Osteoblast (primary cell): ENCODE data around the gene TMEM39B. TPM values are rescaled to one million over a fixed set of nuclear protein-coding genes. Genes with fewer than 3 reads are reported as not detected.
A peak's percentile ranks its signal among the peaks of the same experiment; 100 is the strongest.

ENCODE experiments used
- DNase-seq: peaks from one replicate; pipeline ENCODE4 v3.0.0; 2011; ENCODE audit warnings: low spot score, mixed read lengths; ENCODE audit not compliant: insufficient read length; ENCODE audit errors: missing footprints
- H2AFZ ChIP-seq: 2 replicates; pipeline ENCODE4 v1.6.0; 2011; ENCODE audit warnings: mild to moderate bottlenecking, low read length
- H3K27ac ChIP-seq: 2 replicates; pipeline ENCODE4 v1.5.1; 2011; ENCODE audit warnings: mild to moderate bottlenecking, low read depth, low read length, moderate library complexity
- H3K27me3 ChIP-seq: 2 replicates; pipeline ENCODE4 v1.6.0; 2012; ENCODE audit warnings: mild to moderate bottlenecking, control low read depth, inconsistent platforms, low read length, moderate library complexity; ENCODE audit not compliant: insufficient read depth
- H3K36me3 ChIP-seq: 2 replicates; pipeline ENCODE4 v1.5.1; 2011; ENCODE audit warnings: mild to moderate bottlenecking, low read length, control low read depth, moderate library complexity; ENCODE audit not compliant: insufficient read depth
- H3K4me1 ChIP-seq: 2 replicates; pipeline ENCODE4 v1.5.1; 2011; ENCODE audit warnings: mild to moderate bottlenecking, low read length, control low read depth, moderate library complexity; ENCODE audit not compliant: insufficient read depth
- H3K4me2 ChIP-seq: 2 replicates; pipeline ENCODE4 v1.6.0; 2011; ENCODE audit warnings: mild to moderate bottlenecking, low read length; ENCODE audit not compliant: insufficient read depth
- H3K4me3 ChIP-seq: fragments of 200-600 bp; sonication (generic); 3 replicates; pipeline ENCODE4 v1.5.1; 2012; ENCODE audit warnings: mild to moderate bottlenecking, low read length, inconsistent platforms; ENCODE audit not compliant: insufficient read depth
- H3K79me2 ChIP-seq: 2 replicates; pipeline ENCODE4 v1.6.0; 2012; ENCODE audit warnings: mild to moderate bottlenecking, low read length, control low read depth, inconsistent platforms; ENCODE audit not compliant: insufficient read depth
- H3K9me3 ChIP-seq: 2 replicates; pipeline ENCODE4 v1.5.1; 2011; ENCODE audit warnings: low read depth, low read length, control low read depth
- H4K20me1 ChIP-seq: 2 replicates; pipeline ENCODE4 v1.6.0; 2012; ENCODE audit warnings: mild to moderate bottlenecking, low read length, control low read depth; ENCODE audit not compliant: insufficient read depth
- total RNA-seq: library from RNA; depleted of rRNA; stranded (reverse); fragments of >200 nt; gene quantifications from 2 replicates; pipeline ENCODE4 v1.2.3, GENCODE V29; 2012
- TF ChIP-seq, protein P1 (sequence below): IDR thresholded peaks from 2 replicates; pipeline ENCODE4 v1.5.1; 2011; ENCODE audit warnings: mild to moderate bottlenecking, low read depth, low read length, moderate library complexity; ENCODE audit errors: extremely low read depth

Gene TMEM39B
- total RNA-seq, 1 donor = 4.7 TPM

DNA sequence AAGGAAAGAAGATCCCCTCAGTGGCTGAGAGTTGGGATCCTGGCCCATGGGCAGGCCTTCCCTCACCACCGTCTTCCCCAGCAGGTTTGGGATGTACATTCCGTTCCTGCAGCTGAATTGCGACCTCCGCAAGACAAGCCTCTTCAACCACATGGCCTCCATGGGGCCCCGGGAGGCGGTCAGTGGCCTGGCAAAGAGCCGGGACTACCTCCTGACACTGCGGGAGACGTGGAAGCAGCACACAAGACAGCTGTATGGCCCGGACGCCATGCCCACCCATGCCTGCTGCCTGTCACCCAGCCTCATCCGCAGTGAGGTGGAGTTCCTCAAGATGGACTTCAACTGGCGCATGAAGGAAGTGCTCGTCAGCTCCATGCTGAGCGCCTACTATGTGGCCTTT is 18.9 kb downstream of the TMEM39B start:
- H3K4me2 ChIP-seq = no peak overlapping the region
- no peaks in the 10 kb centered on the region for H3K27me3 ChIP-seq
- no peaks in the 10 kb centered on the region for H3K4me1 ChIP-seq
- no peak for DNase-seq
- H3K4me3 ChIP-seq = no peak overlapping the region
- H3K79me2 ChIP-seq = no peaks in the 10 kb centered on the region
- H3K36me3 ChIP-seq = peaks cover 48% of the 10 kb centered on the region
- TF ChIP-seq, protein P1, sequence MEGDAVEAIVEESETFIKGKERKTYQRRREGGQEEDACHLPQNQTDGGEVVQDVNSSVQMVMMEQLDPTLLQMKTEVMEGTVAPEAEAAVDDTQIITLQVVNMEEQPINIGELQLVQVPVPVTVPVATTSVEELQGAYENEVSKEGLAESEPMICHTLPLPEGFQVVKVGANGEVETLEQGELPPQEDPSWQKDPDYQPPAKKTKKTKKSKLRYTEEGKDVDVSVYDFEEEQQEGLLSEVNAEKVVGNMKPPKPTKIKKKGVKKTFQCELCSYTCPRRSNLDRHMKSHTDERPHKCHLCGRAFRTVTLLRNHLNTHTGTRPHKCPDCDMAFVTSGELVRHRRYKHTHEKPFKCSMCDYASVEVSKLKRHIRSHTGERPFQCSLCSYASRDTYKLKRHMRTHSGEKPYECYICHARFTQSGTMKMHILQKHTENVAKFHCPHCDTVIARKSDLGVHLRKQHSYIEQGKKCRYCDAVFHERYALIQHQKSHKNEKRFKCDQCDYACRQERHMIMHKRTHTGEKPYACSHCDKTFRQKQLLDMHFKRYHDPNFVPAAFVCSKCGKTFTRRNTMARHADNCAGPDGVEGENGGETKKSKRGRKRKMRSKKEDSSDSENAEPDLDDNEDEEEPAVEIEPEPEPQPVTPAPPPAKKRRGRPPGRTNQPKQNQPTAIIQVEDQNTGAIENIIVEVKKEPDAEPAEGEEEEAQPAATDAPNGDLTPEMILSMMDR = no peak
- no peaks in the 10 kb centered on the region for H3K9me3 ChIP-seq
- no peak overlapping the region for H3K27ac ChIP-seq
- H2AFZ ChIP-seq = no peak overlapping the region
- H4K20me1 ChIP-seq = no peaks in the 10 kb centered on the region

DNA sequence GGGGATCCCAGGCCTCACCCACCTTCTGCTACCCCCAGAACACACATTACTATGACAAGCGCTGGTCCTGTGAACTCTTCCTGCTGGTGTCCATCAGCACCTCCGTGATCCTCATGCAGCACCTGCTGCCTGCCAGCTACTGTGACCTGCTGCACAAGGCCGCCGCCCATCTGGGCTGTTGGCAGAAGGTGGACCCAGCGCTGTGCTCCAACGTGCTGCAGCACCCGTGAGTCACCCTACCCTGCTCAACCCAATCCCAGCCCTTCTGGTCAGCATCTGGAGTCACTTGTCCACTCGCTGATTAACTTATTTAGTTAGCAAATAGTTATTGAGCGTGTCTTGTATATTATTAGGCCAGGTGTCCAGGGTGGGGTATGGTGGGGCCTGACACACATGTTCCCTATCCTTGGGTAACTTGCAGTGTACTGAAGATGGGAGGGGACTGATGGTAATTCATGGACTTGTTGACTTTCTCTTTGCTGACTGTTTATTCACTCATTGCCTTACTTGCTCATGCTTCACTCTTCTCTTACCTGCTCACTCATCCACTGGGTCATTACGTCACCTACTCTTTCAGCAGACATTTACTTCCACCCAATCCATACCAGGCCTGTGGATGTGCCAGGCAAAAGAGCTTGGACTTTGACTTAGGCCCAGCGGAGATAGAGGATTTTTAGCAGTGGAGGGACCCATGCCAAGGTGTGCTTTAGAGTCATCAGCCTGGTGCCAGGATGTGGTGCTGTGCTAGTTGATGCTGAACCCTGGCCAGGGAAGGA is 22.2 kb downstream of the TMEM39B start:
- DNase-seq = no peak
- no peaks in the 10 kb centered on the region for H3K79me2 ChIP-seq
- peaks cover 56% of the 10 kb centered on the region for H3K36me3 ChIP-seq

DNA sequence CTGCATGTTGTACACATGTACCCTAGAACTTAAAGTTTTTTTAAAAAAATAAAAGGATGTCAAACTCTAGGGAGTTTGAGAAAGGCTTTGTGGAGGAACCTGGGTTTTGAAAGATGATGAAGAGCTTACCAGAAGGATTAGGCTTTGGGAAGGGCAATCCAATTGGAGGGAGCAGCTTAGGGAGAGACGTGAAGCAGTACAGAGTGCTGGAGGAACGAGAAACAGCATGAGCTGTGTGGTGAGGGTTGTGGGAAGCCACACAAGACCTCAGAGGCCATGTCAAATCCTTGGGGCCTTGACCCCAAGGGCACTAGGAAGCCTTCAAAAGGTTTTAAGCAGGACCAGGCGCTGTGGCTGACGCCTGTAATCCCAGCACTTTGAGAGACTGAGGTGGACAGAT is 26.7 kb downstream of the TMEM39B start:
- no peaks in the 10 kb centered on the region for H3K79me2 ChIP-seq
- peaks cover 12% of the 10 kb centered on the region for H3K4me1 ChIP-seq
- no peak overlapping the region for H3K4me3 ChIP-seq
- H3K27ac ChIP-seq = no peak overlapping the region
- no peak overlapping the region for H3K4me2 ChIP-seq
- H3K9me3 ChIP-seq = no peaks in the 10 kb centered on the region
- TF ChIP-seq, protein P1 = no peak
- DNase-seq = no peak
- no peak overlapping the region for H2AFZ ChIP-seq
- H4K20me1 ChIP-seq = no peaks in the 10 kb centered on the region
- H3K36me3 ChIP-seq = peaks cover 45% of the 10 kb centered on the region
- no peaks in the 10 kb centered on the region for H3K27me3 ChIP-seq

More for the DNA sequence above, 22.2 kb downstream of the TMEM39B start:
- TF ChIP-seq, protein P1 = no peak
- no peak overlapping the region for H3K4me2 ChIP-seq
- H3K4me1 ChIP-seq = no peaks in the 10 kb centered on the region
- H3K9me3 ChIP-seq = no peaks in the 10 kb centered on the region
- no peak overlapping the region for H2AFZ ChIP-seq
- no peaks in the 10 kb centered on the region for H3K27me3 ChIP-seq
- H3K4me3 ChIP-seq = no peak overlapping the region
- no peaks in the 10 kb centered on the region for H4K20me1 ChIP-seq
- no peak overlapping the region for H3K27ac ChIP-seq

DNA sequence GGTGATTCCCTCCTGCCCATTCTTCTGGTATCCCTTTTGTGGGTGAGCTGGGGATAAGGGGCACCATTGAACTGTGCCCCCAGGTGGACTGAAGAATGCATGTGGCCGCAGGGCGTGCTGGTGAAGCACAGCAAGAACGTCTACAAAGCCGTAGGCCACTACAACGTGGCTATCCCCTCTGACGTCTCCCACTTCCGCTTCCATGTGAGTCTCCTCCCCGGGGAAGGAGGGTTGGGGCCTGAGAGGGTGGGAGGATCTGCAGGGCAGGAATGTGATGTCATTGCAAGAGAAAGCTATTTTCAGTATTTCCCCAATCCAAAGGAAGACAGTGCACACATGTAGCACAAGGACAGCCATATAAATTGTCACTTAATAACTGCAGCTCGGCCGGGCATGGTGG is 27.6 kb downstream of the TMEM39B start:
- TF ChIP-seq, protein P1 = no peak
- no peaks in the 10 kb centered on the region for H3K9me3 ChIP-seq
- H3K4me2 ChIP-seq = no peak overlapping the region
- peaks cover 12% of the 10 kb centered on the region for H3K4me1 ChIP-seq
- H2AFZ ChIP-seq = no peak overlapping the region
- H3K4me3 ChIP-seq = no peak overlapping the region
- peaks cover 38% of the 10 kb centered on the region for H3K36me3 ChIP-seq
- no peaks in the 10 kb centered on the region for H4K20me1 ChIP-seq
- no peaks in the 10 kb centered on the region for H3K27me3 ChIP-seq
- H3K79me2 ChIP-seq = no peaks in the 10 kb centered on the region
- DNase-seq = no peak
- peak overlapping the region; percentile 11 for H3K27ac ChIP-seq
